Measurements from ENCODE around the gene CTNNB1.

- TF ChIP-seq, protein P1, sequence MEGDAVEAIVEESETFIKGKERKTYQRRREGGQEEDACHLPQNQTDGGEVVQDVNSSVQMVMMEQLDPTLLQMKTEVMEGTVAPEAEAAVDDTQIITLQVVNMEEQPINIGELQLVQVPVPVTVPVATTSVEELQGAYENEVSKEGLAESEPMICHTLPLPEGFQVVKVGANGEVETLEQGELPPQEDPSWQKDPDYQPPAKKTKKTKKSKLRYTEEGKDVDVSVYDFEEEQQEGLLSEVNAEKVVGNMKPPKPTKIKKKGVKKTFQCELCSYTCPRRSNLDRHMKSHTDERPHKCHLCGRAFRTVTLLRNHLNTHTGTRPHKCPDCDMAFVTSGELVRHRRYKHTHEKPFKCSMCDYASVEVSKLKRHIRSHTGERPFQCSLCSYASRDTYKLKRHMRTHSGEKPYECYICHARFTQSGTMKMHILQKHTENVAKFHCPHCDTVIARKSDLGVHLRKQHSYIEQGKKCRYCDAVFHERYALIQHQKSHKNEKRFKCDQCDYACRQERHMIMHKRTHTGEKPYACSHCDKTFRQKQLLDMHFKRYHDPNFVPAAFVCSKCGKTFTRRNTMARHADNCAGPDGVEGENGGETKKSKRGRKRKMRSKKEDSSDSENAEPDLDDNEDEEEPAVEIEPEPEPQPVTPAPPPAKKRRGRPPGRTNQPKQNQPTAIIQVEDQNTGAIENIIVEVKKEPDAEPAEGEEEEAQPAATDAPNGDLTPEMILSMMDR (conservative IDR thresholded peaks at IDR 0.05; ENCODE audit: low read depth, low read length), result no peak
- TF ChIP-seq CEBPB (IDR thresholded peaks at IDR 0.05; ENCODE audit: low read depth, low read length) (no peak), CHD1 (IDR thresholded peaks at IDR 0.05; ENCODE audit: low read depth, low read length) (no peak), RAD21 (IDR thresholded peaks at IDR 0.05; ENCODE audit: low read length) (no peak), POLR2A (IDR thresholded peaks at IDR 0.05; ENCODE audit: low read depth, low read length) (no peak), MXI1 (IDR thresholded peaks at IDR 0.05; ENCODE audit: borderline replicate concordance, low read depth, low read length) (no peak)
Measured at GRCh38 chr3:41241161-41241560, 41.9 kb downstream of the CTNNB1 start.
